Activated T-cell treated with anti-CD3 and anti-CD28 coated beads, Interleukin-2, amount 50 U/mL, for 48 hours (primary cell): Measurements from ENCODE around the gene SEMA3A.
"Not testable (repeated sequence)": the region's sequence is repeated elsewhere in the genome, so short reads cannot be mapped to it uniquely, and the experiment has no call there.

Experiments used
- DNase-seq, 2 experiments: peaks; one replicate each; pipeline ENCODE4 v3.0.0-alpha.2; 2020

The SEMA3A gene

DNA sequence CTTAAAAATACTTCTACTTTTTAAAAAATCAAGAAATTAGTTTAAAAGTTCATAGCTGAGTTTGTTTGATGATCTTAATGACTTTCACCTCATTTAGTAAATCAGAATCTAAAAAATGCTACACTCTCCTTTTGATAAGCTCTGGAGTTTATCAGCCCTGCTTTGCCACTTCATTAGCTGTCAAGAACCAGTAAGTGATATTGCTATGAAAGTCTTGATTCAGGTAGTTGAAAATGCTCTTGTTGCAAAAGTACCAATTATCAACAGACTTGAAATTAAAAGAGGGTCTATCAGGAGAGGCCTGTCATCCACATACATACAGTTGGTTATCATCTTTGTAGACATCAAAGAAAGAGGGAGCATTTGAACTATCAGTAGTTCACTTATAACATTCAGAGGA lies 41.6 kb downstream of the SEMA3A start:
- DNase-seq, result no peak

DNA sequence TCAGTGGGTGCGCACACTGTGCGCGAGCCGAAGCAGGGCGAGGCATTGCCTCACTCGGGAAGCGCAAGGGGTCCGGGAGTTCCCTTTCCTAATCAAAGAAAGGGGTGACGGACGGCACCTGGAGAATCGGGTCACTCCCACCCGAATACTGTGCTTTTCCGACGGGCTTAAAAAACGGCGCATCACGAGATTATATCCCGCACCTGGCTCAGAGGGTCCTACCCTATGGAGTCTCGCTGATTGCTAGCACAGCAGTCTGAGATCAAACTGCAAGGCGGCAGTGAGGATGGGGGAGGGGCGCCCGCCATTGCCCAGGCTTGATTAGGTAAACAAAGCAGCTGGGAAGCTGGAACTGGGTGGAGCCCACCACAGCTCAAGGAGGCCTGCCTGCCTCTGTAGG lies 44.2 kb downstream of the SEMA3A start:
- not testable (repeated sequence) for DNase-seq

DNA sequence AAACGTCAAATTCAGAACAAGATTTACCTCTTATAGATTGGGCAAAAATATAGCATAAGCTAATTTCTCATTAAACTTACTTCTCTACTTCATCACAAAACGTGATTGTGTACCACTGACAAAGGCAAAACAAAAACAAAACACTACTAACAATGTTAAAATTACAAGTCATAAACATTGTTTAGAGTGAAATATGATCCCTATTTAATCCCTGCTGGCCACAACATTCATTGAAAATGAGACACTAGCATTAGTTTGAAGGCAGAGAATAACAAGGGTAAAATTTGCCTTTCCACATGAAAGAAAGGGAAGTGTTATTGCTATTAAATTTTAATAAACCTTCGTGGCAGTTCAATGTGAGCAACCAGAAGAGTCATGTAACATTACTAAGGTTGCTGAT lies 45.0 kb downstream of the SEMA3A start:
- DNase-seq, result no peak

DNA sequence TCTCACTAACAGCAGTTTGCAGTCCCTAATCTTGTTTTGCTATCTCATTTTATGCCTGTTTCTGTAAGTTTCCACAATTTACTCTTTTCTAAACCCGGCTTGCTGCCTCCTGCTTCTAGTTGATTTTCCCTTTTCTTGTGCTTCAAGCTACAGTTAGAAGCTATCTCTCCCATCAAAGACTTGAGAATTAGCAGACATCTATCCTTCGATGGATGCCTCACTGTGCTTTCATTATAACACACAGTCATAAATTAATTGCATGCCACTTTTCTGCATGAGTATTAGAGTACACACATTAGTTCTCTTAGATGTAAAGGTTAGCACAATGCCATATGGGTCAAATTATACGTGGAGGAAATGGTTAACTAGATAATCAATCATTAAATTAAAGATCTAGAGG lies 48.7 kb downstream of the SEMA3A start:
- no peak for DNase-seq

DNA sequence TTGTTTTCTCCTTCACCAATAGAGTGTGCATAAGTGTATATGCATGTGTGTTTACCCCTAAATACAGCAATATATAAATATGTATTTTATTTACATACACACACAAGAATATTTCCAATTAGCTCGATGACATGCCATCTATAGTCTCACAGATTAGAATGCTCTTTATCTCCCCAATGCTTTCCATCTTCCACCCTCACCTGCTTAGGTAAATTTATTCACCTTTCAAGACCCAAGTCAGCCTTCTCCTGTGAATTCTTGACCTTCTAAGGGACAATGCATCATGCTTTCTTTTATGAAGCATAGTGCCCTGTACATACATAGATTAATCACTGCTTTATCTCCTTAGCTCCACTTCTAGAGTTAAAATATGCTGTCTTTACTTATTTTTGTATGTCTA lies 49.7 kb downstream of the SEMA3A start:
- DNase-seq, result no peak

DNA sequence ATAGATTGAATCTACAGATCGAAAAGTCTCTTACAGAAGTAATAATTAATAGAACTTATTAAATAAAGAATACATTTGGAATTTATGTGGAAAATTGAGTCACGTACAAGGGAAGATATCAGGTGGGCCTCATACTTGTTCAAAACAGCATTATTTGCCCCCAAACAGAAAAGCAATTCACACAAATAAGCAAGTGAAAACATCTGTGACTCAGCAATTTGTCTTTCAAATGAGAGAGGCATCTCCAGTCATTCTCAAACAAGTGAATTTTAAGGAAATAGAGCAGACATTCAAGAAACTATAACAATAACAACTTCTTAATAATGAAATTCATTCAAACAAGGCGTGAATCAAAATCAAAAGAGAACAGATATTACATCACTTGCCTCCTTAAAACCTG lies 50.1 kb downstream of the SEMA3A start:
- DNase-seq, result no peak

DNA sequence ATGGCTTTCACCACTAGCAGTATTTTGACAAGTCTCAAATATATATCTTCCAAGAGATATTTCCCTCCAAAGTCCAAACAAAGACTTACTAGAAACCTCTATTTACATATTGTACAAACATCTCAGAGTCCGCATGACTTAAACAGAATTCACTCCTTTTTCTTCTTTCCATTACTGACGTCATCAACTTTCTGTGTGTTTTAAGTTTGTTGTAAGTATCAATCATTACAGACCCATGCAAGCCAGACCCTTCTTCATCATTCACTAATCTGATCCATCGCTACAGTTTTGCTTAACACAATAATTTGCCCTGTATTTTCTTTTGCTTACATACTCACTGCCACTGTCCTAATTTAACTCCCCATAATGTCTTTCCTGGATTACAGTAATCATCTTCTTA lies 51.9 kb downstream of the SEMA3A start:
- no peak for DNase-seq

DNA sequence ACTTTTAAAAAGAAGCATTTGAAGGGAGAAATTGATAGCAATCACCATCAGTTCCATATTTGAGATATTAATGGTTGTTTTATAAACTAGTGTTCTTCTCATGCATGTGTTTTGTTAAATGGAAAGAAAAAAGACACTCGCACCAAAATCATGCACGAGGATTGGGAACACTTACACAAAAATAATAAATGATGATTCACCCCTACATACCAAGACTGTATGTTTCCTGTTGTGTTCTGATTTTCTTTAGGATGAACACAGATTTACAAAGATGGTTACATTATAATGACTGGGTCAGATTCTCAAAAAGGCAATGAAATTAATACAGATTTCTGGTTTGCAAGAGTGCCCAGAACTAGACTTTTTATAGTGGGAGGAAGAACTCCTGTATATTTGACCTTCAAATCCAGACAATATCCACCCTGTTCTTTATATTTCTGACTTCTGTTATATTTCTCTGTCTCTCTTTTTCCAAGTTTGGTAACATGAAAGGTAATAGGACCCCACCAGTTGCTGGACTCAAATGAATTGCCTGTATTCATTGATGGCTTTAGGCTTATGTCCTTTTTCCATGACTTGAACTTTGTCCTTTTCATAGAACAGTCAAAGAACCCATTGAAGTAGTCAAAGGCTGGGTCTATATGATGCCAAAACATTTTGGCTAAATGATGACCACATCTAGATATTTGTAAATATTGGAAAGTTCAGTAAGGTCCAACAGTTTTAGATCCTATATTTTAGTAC lies 54.4 kb downstream of the SEMA3A start:
- DNase-seq, result no peak

DNA sequence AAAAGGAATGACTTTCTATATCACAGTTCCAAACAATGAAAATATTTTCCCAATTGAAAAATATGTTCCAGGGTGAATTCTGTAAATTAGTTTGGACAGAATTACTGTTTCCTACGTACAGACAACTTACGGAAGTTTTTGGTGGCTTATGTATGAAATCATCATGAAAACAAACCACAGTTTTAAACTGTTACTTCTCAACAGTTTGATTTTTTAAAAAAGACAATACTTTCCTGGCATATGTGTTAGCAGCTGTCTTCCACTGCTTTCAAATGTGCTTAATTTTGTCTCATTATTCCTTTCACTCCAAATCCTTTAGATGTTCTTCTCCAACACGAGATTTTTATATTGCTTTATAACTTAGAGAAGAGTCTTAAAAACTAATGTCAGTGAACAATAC lies 56.2 kb downstream of the SEMA3A start:
- no peak for DNase-seq

DNA sequence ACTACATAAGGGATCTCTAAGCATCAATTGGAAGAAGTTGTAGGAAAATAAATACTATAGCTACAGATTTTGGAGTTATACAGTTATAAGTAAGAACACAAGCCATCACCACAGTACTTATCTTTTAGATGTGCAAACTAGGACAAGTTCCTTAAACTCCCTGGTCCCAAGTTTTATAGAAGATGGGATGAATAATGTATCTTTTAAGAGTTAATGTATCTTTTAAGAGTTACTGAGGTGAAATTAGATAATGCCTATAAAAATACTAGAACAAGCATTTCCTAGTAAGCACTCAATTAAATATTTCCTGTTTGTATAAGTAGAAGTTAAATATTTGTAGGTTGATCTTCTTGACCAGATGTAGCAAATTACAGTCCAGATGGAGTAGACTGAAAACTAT lies 56.8 kb downstream of the SEMA3A start:
- no peak for DNase-seq

DNA sequence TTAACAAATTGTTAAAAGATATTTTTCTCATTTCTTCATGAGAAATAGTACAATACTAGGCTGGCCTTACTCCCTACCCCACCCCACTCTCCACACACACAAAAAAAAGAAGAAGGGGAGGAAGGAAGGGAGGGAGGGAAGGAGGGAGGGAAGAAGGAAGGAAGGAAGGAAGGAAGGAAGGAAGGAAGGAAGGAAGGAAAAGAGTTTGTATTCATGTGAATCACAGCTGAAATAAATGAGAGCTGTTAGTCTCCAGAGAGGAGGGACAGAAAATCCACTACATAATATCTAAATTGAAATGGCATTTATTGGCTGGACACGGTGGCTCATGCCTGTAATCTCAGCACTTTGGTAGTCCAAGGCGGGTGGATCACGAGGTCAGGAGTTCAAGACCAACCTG lies 57.8 kb downstream of the SEMA3A start:
- no peak for DNase-seq

DNA sequence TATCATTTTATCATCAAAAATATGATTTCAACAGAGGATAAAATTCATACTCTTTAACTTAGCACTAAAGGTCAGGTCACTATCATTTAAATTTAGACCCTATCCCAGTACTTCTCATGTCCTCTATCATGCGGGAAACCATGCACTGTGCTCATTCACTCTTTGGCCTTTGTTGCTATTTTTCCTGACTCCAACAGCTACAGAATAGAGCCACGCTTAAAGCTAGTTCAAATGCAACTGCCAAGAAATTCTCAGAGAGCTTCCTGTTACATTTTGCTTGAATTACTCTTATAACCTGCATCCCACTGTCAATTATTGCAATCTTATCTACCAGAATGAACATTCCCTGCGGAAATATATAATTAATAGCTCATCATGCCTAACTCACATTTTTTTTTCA lies 58.3 kb downstream of the SEMA3A start:
- DNase-seq, result no peak

DNA sequence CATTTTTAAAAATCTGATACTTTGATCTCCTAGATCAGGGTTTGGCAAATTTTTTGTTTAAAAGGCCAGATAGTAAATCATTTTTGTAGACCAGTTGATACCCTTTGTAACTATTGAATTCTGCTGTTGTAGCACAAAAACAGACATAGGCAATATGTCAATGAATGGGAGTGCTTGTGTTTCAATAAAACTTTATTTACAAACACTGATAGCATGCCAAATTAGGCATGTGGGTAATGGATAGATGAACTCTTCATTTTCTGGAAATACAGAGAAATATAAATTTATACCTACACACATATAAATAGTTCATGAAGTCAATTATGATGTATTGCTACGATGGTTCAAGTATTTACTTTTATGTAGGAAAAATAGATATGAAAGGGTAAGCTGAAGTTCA lies 60.4 kb downstream of the SEMA3A start:
- DNase-seq, result no peak

DNA sequence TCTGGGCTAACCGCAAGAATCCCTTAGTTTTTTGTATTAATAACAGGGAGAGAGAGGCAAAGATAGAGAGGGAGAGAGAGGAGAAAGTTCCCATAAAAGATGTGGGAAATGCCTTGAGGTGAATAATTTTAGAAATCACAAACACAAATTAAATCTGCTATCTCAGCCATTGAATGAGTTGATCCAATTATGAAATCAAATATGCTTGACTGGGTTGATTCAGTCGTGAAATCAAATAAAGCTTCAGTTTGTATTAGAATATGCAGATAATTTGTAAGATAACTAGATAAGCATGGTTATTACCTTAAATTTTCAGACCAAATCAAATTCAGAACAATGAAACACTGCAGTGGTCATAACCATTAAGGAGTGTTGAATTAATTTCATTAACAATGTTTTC lies 68.9 kb downstream of the SEMA3A start:
- no peak for DNase-seq

DNA sequence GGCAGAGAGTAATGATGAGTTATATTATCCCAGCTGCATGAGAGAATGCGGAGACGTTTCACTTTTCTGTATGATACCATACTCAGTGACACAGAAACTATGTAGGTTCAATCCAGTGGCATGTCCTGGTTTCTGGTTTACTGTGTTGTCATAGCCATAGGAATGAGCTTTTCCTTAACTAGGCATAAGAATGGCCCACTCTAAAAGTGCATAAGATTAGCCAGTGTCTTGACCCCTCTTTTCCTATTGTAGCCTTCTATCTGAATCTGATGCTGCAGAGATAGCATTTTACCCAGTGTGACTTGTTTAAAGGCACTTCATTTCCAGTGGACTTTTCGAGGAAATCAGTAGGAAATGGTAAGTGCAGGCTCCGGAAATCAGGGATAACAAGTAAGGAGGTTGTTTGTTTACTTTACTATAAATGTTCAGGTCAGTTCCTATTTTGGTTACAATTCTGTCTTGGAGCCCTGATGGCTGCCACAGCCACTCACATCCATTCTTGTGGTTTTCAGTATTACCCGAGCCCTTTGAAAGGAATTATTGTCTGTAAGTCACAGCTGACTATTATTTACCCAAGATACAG lies 70.5 kb downstream of the SEMA3A start:
- no peak for DNase-seq

DNA sequence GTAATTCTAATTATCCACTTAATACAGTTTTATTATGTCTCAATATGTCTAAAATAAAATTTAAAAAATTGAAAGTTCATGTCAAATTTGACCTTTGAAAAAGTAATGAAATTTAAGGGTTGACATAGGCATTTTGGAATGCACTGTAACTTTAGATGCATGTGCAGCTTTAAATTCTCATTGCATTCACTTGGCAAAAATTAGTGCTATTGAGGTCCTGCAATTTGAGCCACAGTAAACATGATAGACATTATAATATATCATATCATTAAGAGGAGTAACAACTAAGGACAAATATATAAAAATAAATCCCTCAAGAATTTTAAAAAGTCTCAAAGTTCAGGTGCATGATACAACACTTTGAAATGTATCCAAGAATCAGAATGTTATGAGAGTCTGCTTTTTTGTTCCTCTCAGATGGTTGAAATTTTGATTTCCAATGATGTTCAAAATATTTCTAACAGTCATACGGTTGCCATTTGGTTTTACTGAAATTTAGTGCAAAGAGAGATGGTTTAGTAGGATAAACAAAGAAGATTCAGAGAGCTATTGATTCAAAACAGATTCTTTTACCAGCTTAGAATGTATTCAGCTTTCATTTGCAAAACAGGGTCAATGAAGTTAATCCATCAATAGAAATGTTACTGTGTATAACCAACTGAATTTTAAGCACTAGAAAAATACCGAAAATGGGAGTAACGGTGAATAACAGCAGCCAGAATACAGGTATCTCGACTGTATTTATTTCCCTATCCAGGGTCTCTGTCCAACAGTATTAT lies 71.8 kb downstream of the SEMA3A start:
- no peak for DNase-seq

DNA sequence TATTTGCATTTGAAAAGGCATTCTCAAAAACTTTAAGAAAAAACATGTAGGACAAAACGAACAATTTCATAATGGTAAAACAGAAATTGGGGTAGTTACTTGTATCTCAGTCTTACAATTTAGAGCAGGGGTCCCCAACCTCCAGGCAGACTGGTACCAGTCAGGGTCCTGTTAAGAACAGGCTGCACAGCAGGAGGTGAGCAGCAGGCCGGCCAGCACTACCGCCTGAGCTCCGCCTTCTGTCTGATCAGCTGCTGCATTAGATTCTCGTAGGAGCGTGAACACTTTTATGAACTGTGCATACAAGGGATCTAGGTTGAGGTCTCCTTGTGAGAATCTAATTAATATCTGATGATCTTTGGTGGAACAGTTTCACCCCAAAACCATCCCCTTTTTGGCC lies 77.3 kb downstream of the SEMA3A start:
- no peak for DNase-seq

DNA sequence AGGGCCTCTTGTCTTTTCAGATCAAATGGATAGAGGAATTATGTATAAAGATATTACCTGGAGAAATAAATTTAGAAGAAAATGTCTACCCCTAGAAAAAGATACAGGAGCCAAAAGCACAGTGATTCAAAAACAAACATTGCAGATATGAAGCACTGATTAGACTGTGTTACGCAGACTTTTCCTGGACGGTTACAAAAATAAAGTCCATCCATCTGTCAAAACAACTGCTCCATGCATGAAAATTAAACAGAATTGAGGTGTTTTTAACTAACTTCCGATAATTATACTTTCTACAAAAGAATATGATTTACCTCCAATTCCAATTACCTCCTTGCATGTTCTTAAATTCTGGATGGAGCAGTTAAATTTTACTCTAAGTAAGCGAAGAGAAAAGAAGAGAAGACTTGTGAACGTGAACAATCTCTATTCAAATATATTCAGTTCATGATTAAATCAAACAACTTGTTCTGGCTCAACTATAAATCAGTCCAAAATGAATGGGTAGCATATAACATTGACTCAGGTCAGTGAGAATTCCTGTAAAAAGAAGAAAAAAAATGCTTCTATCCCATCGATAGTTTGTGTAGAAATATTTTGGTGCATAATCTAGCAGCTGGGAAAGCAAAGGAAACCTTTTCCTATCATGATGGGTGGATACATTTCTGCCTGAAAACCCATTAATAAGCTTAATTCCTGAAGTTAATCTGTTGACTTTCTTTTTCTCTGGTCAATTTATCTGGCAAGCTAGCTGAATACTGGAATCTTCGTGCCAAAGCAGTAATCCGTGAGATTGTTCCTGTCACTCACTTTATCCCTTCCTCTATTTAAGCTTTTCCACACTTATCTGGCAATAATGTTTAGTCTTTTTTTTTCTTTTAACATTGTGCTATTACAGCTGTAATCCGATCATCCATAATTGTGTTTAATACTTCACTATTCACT lies 80.4 kb downstream of the SEMA3A start:
- DNase-seq, result no peak

DNA sequence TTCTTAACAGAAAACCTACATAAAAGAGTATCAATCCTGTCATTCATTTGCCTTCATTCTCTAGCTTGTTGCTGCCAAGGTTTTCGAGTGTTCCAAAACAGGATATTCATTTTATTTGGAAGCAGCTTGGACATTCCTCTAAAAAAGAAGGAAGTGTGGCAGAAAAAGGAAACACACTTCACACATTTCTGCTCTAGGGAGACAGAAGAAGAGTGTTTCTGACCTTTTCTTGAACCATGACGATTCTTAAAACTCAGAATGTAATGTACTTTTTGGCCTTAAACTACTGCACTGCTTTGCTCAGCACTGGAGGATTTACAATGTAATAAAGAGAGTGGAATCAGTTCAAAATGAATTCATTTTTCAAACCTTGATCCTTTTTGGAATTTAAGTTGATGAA lies 81.3 kb downstream of the SEMA3A start:
- no peak for DNase-seq

DNA sequence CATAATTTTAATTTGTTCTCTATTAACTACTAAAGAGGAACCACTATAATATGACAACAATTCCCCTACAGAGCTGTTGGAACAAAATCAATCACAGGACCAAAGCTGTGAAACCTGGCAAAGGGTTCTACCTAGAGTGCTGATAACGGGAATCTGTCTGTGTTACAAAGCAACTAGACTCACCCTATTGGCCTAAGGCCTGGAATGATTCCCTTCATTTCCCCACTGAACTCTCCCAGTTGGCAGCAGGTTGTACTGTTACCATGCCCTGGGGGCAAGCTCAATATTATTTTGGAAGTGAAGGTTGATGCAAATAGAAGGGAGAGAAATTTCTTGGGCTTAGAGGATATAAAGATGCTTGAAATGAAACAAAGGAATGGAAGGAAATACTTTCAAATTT lies 81.8 kb downstream of the SEMA3A start:
- no peak for DNase-seq

DNA sequence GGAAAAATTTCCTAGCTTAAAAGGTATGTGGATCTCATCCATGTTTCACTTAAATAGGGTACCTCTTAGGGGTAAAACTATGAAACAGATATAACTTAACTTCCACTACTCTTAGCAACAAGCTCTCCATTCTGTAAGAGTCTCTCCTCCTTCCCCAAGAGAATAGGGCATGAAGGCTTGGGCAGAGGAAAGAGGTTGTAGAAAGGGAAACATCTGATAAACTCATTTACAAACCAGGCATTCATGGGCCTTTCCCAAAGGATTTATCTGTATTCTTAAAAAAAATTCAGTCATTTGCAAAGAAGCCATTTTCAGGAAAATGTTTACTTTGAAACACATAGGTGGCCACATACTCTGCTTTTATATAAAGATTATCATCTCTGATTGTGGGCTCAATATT lies 82.7 kb downstream of the SEMA3A start:
- no peak for DNase-seq

DNA sequence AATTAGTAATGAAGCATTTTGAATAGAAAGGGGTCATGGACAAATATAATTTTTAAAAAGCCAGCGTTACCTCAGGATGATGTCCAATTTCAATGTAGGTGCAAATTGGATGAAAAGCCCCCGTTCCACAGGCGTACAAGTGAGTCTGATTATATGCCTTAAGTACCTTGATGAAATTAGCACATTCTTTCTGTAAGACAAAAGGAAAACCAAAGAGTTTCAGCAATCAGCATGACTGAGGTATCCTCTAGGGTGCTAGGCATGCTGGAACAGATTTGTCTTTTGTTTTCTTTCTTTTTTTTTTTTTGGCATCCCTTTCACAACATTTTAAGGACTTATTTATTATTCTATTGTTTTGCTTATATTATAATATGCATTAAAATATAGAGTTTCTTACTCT lies 84.2 kb downstream of the SEMA3A start:
- no peak for DNase-seq

DNA sequence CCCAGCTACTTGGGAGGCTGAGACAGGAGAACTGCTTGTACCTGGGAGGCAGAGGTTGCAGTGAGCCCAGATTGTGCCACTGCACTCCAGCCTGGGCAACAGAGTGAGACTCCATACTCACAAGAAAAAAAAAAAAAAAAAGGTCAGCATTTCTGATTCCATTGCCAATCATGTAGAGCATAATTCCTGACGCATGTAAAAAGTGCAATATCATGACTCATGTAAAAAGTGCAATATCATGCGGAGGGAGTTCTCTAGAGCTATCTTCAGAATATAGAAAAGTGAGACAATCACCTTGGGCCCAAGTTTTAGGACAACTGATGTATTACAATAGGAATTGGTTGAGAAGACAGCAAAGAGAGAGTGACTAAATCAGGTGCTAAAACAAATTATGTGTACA lies 85.8 kb downstream of the SEMA3A start:
- no peak for DNase-seq
